KMS-11 (cell line): ENCODE results near the gene ABCF3.

Experiments used
- H2AFZ ChIP-seq: fragments of 200-600 bp; sonication (generic); 2 replicates; pipeline ENCODE4 v1.6.1; 2016; ENCODE audit warnings: antibody characterized with exemption, mixed run types, low read depth
- H3K27ac ChIP-seq: fragments of 200-600 bp; sonication (generic); 2 replicates; pipeline ENCODE4 v1.6.1; 2016; ENCODE audit warnings: mild to moderate bottlenecking, mixed run types
- H3K27me3 ChIP-seq: fragments of 200-600 bp; sonication (generic); 2 replicates; pipeline ENCODE4 v1.6.1; 2017; ENCODE audit warnings: mild to moderate bottlenecking, low read depth, mixed run types, moderate library complexity; ENCODE audit not compliant: insufficient read depth
- H3K36me3 ChIP-seq: fragments of 200-600 bp; sonication (generic); 2 replicates; pipeline ENCODE4 v1.6.1; 2017; ENCODE audit warnings: mild to moderate bottlenecking, mixed run types; ENCODE audit not compliant: insufficient read depth
- H3K4me1 ChIP-seq: fragments of 200-600 bp; sonication (generic); 2 replicates; pipeline ENCODE4 v1.6.1; 2016; ENCODE audit warnings: mild to moderate bottlenecking, low read depth, mixed run types; ENCODE audit not compliant: poor library complexity, severe bottlenecking
- H3K4me2 ChIP-seq: fragments of 200-600 bp; sonication (generic); 2 replicates; pipeline ENCODE4 v1.7.0; 2016; ENCODE audit warnings: mild to moderate bottlenecking, mixed run types
- H3K4me3 ChIP-seq: fragments of 200-600 bp; sonication (generic); IDR thresholded peaks from 2 replicates; pipeline ENCODE4 v1.6.1; 2017; ENCODE audit warnings: low read depth, low read length, mixed read lengths; ENCODE audit not compliant: insufficient read depth
- H3K79me2 ChIP-seq: fragments of 200-600 bp; sonication (generic); 2 replicates; pipeline ENCODE4 v1.6.1; 2016; ENCODE audit warnings: low read depth, mixed run types; ENCODE audit not compliant: insufficient read depth
- H3K9ac ChIP-seq: fragments of 200-600 bp; sonication (generic); 2 replicates; pipeline ENCODE4 v1.6.1; 2016; ENCODE audit warnings: mild to moderate bottlenecking, mixed run types
- H4K20me1 ChIP-seq: fragments of 200-600 bp; sonication (generic); 2 replicates; pipeline ENCODE4 v1.6.1; 2016; ENCODE audit warnings: mild to moderate bottlenecking, mixed run types; ENCODE audit not compliant: insufficient read depth
- CTCF ChIP-seq: fragments of 200-600 bp; sonication (generic); conservative IDR thresholded peaks from 2 replicates; pipeline ENCODE4 v1.6.1; 2017; ENCODE audit warnings: low read depth, mild to moderate bottlenecking, antibody characterized with exemption, low read length, moderate library complexity, mixed read lengths

Gene ABCF3

DNA sequence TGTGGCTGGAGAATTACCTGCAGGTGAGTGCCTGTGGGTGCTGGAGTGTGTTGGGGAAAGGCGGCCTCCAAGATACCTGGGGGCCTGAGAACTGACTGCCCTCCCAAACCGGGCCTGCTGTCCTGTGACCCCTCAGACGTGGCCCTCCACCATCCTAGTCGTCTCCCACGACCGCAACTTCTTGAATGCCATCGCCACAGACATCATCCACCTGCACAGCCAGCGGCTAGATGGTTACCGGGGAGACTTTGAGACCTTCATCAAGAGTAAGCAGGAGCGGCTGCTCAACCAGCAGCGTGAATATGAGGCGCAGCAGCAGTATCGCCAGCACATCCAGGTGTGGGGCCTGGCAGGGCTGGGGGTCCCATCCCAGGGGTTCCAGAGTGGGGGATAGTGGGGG, 3.4 kb downstream of the ABCF3 start:
- peaks cover 28% of the 10 kb centered on the region for H3K79me2 ChIP-seq
- H3K36me3 ChIP-seq: peaks cover 18% of the 10 kb centered on the region; the same call in 1 of the 2 replicates
- H3K9ac ChIP-seq: no peak overlapping the region

DNA sequence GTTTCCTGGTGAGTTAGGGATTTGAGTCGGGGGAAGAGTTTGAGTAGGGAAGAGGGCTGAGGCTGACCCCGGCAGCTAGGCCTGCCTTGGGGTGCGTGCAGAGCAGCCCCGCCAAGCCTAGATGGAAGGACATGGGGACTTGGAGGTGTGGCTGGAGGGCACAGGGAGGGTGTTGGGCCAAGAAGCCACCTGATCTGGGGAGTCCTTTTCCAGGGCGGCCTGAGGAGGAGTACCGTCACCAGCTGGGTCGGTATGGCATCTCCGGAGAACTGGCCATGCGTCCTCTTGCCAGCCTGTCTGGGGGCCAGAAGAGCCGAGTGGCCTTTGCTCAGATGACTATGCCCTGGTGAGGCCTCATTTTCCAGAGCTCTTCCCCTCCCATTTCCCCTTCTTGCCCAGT, 6.9 kb downstream of the ABCF3 start:
- no peaks in the 10 kb centered on the region for H3K27me3 ChIP-seq
- no peak overlapping the region for H2AFZ ChIP-seq
- no peak for TF ChIP-seq CTCF
- no peak overlapping the region for H3K27ac ChIP-seq
- H3K4me1 ChIP-seq: no peaks in the 10 kb centered on the region
- H3K4me3 ChIP-seq: no peak overlapping the region
- H3K79me2 ChIP-seq: peaks cover 11% of the 10 kb centered on the region
- no peak overlapping the region for H3K9ac ChIP-seq
- H4K20me1 ChIP-seq: no peaks in the 10 kb centered on the region; the same call in 1 of the 2 replicates
- no peak overlapping the region for H3K4me2 ChIP-seq
- H3K36me3 ChIP-seq: peaks cover 18% of the 10 kb centered on the region; the same call in 1 of the 2 replicates

More for the DNA sequence above, 3.4 kb downstream of the ABCF3 start:
- no peaks in the 10 kb centered on the region; the same call in 1 of the 2 replicates for H4K20me1 ChIP-seq
- H3K27ac ChIP-seq: no peak overlapping the region
- H3K27me3 ChIP-seq: no peaks in the 10 kb centered on the region
- no peak overlapping the region for H3K4me2 ChIP-seq
- TF ChIP-seq CTCF: no peak
- H3K4me1 ChIP-seq: peaks cover 16% of the 10 kb centered on the region
- H2AFZ ChIP-seq: no peak overlapping the region
- no peak overlapping the region for H3K4me3 ChIP-seq

DNA sequence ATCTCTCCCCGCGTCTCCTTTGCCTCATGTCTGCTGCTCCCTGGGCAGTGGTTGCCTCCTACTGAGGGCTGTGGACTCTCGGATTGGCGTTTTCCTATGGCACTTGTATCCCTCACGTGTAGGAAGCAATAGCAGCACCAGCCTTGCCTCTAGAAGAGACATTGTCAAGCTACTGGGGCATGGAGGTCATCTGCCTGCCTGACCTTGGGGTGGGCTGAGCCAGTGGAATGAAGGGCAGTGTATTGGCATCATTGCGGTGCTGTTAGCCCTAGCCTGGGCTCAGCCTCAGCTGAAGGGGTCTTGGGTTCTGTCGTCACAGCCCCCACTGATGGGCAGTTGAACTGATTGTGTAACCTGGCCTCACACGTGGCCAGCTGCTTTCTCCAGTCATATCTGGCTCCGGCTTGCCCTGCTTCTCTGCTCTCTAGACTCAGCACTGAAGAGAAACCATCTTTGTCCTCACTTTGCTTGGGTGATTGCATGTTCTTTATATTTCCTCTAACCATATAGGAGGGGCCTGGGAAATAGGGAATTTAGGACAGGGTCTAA, 8.1 kb downstream of the ABCF3 start:
- Histone ChIP-seq H3K4me3 (no peak overlapping the region), H3K27me3 (no peaks in the 10 kb centered on the region), H3K4me1 (no peaks in the 10 kb centered on the region), H3K36me3 (peaks cover 18% of the 10 kb centered on the region; the same call in 1 of the 2 replicates), H2AFZ (no peak overlapping the region), H3K27ac (no peak overlapping the region), H3K9ac (no peak overlapping the region), H3K4me2 (no peak overlapping the region), H4K20me1 (no peaks in the 10 kb centered on the region; the same call in 1 of the 2 replicates), H3K79me2 (peaks cover 1% of the 10 kb centered on the region; the same call in 1 of the 2 replicates)
- TF ChIP-seq CTCF: no peak

GRCh38 chr3:184196536-184196935, 10.5 kb downstream of the ABCF3 start:
- H3K4me3 ChIP-seq: no peak overlapping the region
- peaks cover 5% of the 10 kb centered on the region; the same call in 1 of the 2 replicates for H3K36me3 ChIP-seq
- no peak overlapping the region for H2AFZ ChIP-seq
- no peaks in the 10 kb centered on the region for H3K27me3 ChIP-seq
- H4K20me1 ChIP-seq: no peaks in the 10 kb centered on the region
- no peak overlapping the region for H3K27ac ChIP-seq
- TF ChIP-seq CTCF: no peak
- H3K4me1 ChIP-seq: no peaks in the 10 kb centered on the region
- H3K9ac ChIP-seq: no peak overlapping the region
- H3K79me2 ChIP-seq: no peaks in the 10 kb centered on the region
- H3K4me2 ChIP-seq: no peak overlapping the region
